ENCODE data around the gene ZNF678.
"Not testable (repeated sequence)": the region's sequence is repeated elsewhere in the genome, so short reads cannot be mapped to it uniquely, and the experiment has no call there.

ZNF678 gene

DNA sequence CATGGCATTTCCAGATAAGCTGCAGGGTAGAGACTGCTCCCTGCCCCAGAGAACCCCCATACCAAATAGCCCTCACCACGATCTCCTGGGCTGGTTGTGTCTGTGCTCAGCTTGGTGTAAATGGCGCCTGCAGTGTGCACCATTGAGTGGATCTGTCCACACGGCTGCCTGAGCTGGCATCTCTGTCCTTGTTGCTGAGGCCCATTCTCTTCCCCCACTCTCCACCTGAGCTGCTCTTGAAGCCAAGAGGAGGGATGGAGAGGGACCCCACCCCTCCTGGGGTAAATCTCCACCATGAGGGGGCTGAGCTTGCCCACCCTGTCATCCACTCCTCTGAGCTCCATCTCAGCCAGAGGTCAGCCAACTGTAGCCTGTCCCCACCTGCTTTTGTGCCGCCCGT is 18.0 kb upstream of the ZNF678 start:
- no peak for DNase-seq
- TF ChIP-seq GATA1 (IDR thresholded peaks at IDR 0.05; ENCODE audit: low read depth, low read length) = no peak
- no peak for TF ChIP-seq POLR2A (IDR thresholded peaks at IDR 0.05; ENCODE audit: low read length)

DNA sequence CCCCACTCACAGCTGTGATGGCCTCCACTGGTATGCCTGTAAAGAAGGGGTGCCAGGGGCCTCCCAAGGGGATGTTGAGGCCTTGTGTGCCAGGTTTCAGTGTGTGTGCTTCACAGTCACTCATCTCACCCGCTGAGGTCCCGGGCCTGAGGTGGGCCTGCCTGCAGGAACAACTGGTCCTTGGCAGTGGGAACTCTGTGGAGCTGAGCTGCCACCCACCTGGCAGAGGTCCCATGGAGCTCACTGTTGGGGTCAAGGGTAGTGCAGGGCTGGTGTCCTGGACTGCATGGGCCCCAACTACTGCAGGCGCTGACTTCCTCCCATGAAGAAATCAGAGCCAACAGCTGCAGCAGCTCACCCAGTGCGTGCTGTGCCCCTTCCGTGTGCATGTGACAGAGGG is 17.3 kb upstream of the ZNF678 start:
- TF ChIP-seq GATA1 (IDR thresholded peaks at IDR 0.05; ENCODE audit: low read depth, low read length) (no peak), POLR2A (IDR thresholded peaks at IDR 0.05; ENCODE audit: low read length) (no peak)
- no peak for DNase-seq

DNA sequence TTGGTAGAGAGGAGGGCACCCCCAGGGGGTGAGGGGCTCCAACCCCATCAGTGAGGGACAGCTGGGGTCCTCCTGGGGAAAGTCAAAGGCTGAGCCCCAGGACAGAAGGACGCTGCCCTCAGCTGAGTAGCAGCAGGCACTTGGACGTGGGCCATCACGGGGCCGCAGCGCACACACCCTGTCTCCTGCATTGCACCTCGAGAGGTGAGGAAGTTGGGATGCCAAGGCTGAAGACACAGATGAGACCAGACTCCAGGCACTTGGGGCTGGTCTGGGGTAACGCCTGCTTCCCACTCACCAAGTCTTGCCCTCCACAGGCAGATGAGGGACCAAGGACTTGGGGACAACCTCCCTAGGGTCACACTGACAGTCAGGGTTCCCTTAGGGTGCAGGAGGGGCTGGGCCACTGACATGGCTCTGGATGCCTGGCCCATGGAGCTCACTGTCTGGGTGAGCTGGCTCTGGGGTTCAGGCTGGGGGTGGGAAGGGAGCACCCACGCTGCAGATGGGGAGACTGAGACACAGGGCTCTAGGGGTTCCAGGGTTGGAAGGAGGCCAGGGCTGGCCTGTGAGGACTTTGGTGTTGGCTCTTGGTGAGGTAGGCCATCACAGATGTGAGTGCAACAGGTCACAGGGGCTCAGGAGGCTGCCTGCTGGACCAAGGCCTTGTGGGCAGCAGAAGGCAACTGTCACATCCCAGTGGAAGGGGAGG is 16.6 kb upstream of the ZNF678 start:
- no peak for TF ChIP-seq GATA1 (IDR thresholded peaks at IDR 0.05; ENCODE audit: low read depth, low read length)
- TF ChIP-seq POLR2A (IDR thresholded peaks at IDR 0.05; ENCODE audit: low read length) = no peak
- DNase-seq = no peak

DNA sequence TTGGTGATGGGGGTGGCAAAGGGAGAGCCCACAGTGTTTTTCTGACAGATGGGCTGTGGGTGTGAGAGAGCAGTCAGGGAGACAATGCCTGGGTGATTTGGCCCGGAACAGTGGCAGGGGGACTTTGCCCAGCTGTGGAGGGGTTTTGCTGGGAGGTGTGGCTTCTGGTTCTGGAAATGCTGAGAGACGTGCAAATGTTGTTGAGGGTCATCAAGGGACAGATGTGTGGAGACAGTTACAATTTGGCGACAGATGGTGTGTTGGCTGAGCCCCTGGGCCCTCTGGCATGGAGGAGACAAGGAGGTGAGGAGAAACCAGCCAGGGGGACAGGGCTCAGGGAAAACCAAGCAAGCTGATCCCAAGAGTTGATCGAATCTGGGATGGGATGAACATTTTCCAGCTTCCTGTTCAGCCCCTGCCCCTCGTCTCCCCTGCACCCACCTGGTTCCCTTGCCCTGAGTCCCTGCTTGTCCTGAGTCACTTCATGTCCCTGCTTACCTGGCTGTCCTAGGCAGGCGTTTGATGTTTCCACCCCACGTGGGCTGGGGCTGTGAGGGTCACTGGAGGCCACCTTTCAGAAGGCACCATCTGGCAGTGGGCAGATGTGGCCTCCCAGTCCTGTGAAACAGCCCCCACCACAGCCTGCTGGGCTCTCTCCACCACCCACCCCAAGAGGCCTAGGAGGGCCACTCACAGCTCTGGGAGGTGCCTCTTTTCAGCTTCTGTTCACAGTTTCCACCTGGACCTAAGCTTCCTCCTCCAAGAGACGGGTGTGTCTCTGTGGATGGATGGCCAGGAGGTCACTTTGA is 15.8 kb upstream of the ZNF678 start:
- no peak for DNase-seq
- TF ChIP-seq POLR2A (IDR thresholded peaks at IDR 0.05; ENCODE audit: low read length) (no peak), GATA1 (IDR thresholded peaks at IDR 0.05; ENCODE audit: low read depth, low read length) (no peak)

DNA sequence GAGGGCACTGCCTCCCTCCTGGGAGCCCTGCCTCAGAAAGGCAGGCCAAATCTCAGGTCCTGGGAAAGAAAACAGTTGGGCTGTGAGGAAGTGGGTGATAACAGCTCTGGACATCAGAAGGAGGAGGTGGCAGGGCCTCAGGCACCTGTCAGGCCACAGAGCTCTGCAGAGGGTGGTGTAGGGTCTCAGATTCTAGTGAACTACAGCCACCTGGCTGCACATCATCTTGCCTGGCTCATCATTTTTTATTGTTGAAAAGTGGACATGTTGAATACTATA is 15.3 kb upstream of the ZNF678 start:
- TF ChIP-seq GATA1 (IDR thresholded peaks at IDR 0.05; ENCODE audit: low read depth, low read length) (no peak), POLR2A (IDR thresholded peaks at IDR 0.05; ENCODE audit: low read length) (no peak)
- no peak for DNase-seq

DNA sequence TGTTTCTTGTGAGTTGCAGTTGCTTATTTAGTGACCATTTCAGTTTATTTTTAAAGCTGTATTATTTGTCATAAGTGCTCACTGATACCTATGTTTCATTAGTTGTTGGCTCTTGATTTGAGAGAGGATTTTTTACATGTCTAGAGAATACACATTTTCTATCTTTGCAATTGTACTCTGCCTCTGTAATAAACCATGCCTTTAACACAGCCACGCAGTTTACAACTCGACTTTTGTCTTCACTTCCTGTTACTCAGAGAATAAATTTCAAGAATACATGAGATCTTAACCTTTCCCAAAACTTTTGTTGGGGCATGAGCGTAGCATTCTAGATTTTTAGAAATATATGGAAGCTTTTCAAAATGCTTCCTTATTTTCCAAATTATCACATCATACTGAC is 14.9 kb upstream of the ZNF678 start:
- DNase-seq = no peak

DNA sequence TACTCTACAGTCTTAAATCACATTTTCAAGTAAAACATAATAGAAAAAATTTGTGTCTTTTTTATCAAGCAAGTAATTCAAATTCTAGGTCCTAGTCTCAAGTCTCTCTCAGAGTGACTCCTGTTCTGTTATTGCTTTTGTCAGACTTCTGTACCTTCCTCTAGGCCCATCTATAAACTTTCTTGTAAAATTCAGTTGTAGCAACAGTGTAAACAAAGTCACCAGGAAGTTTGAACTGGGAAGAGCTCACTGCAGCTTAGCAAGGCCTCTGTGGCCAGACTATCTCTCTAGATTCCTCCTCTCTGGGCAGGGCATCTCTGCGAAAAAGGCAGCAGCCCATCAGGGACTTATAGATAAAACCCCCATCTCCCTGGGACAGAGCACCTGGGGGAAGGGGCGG is 13.5 kb upstream of the ZNF678 start:
- TF ChIP-seq POLR2A (IDR thresholded peaks at IDR 0.05; ENCODE audit: low read length) (no peak), GATA1 (IDR thresholded peaks at IDR 0.05; ENCODE audit: low read depth, low read length) (no peak)

More for the DNA sequence above, 14.9 kb upstream of the ZNF678 start:
- TF ChIP-seq GATA1 (IDR thresholded peaks at IDR 0.05; ENCODE audit: low read depth, low read length) (no peak), POLR2A (IDR thresholded peaks at IDR 0.05; ENCODE audit: low read length) (no peak)

DNA sequence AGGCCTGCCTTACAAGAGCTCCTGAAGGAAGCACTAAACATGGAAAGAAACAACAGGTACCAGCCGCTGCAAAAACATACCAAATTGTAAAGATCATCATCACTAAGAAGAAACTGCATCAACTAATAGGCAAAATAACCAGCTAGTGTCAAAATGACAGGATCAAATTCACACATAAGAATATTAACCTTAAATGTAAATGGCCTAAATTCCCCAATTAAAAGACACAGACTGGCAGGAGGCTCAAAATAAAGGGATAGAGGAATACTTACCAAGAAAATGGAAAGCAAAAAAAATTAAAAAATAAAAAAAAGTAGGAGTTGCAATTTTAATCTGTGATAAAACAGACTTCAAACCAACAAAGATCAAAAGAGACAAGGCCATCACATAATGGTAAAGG is 11.5 kb upstream of the ZNF678 start:
- DNase-seq = not testable (repeated sequence)

More for the DNA sequence above, 13.5 kb upstream of the ZNF678 start:
- no peak for DNase-seq

DNA sequence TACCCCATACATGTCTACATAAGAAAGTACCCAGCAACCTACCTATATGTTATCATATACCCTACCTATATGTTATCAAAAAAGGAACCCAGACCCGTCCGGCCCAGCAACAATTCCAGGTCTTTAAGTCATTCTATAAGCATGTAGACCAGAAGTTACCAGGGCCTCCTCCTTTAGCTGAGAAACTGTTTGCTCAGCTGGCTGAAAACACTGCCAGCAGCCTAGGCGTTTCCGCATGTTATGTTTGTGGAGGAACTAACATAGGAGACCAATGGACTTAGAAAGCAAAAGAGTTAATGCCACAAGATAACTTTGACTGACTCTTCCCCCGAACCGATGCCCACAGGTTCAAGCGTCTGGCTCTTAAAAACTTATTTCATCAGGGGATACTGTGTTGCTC is 7.1 kb upstream of the ZNF678 start:
- no peak for TF ChIP-seq POLR2A (IDR thresholded peaks at IDR 0.05; ENCODE audit: low read length)
- TF ChIP-seq GATA1 (IDR thresholded peaks at IDR 0.05; ENCODE audit: low read depth, low read length) = no peak
- no peak for DNase-seq

DNA sequence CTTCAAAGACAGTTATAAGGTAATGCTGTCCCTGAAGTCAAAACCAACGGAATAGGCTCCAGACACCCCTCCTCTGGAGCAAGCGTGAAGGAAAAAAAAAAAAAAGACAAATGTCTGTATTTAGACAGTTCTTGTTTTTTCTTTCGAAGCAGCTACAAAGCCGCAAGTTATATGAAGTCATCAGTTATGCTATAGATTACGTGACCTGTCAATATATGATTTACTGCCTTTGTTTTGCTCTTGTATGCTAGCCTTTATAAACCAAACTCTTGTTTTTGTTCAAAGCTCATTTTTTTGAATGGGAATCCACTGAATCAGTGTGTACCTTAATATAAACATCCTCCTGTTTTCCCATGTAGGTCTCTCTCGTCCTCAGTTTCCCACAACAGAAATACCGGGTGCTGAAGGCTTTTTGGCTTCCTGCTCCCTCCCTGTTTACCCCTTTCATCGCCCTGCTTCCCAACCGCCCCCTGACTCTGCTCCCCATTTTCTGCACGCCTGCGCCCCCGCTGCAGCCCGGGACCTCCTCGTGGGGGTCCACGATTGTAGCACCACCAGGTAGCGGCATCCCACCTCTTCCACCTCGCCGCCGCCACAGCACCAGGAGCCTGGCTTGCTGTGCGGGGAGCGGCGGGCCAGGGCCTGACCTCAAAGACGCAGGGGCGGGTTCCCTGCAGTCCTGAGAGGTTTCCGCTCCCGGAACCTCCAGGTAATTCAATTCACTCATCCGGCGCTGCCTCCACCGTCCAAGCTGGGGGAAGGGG is 5.2 kb upstream of the ZNF678 start:
- DNase-seq = no peak
- TF ChIP-seq POLR2A (IDR thresholded peaks at IDR 0.05; ENCODE audit: low read length) (no peak), GATA1 (IDR thresholded peaks at IDR 0.05; ENCODE audit: low read depth, low read length) (no peak)

DNA sequence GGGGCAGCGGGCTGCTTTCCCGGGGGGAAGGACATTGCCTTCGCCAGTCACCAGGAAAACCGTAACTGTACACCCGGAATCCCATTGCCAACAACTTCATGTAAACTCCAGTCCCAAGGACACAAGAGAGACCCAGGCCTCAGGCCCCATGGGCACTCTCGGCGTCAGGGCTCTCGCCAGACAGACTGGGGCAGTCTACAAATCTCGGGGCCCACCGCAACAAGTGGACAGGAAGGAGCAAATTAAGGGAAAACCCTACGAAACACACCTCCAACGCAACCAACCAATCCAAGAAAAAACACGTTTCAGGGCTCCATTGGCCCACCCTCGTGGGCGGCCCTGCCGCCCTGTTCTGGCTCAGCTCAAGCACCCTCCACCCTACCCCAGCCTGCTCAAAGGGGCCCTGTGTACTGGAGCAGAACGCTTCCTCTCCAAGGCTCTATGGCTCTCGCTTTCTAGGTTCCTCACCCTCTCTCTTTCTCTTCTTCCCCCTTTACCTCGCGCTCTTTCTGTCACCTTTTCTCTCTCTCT is 4.6 kb upstream of the ZNF678 start:
- DNase-seq = peak; percentile 39 to 48
- TF ChIP-seq GATA1 (IDR thresholded peaks at IDR 0.05; ENCODE audit: low read depth, low read length) (no peak), POLR2A (IDR thresholded peaks at IDR 0.05; ENCODE audit: low read length) (no peak)

DNA sequence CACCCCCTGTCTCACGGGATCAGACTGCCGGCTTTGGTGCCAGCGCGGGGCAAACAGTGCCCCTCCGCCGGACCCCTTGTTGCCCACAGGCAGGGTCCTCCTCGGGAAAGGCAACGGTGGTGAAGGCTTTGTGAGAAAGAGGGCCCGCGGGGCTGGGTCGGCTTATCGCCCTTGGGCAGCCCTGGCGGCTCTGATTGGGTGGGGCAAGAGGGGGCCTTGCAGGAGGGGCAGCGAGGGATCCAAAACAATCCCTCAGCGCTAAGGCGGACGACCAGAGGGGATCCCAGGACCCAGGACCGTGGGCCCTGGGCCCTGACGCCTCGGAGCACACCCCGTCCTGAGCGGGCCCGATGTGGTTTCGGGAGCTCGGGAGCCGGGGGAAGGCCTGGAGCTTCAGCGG is 3.9 kb upstream of the ZNF678 start:
- no peak for TF ChIP-seq GATA1 (IDR thresholded peaks at IDR 0.05; ENCODE audit: low read depth, low read length)
- TF ChIP-seq POLR2A (IDR thresholded peaks at IDR 0.05; ENCODE audit: low read length) = no peak
- DNase-seq = peak; percentile 79 to 87

DNA sequence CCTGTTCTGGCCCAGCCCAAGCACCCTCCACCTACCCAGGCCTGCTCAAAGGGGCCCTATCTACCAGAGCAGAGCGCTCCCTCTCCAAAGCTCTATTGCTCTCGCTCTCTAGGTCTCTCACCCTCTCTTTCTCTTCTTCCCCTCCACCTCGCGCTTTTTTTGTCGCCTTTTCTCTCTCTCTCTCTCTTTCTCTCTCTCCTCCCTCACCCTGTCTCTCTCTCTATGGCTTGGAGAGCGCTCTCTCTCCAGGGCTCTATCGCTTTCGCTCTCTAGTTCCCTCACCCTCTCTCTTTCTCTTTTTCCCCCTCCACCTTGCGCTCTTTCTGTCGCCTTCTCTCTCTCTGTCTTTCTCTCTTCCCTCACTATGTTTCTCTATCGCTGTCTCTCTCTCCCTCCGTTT is 3.4 kb upstream of the ZNF678 start:
- peak; percentile 79 to 86 for DNase-seq
- TF ChIP-seq GATA1 (IDR thresholded peaks at IDR 0.05; ENCODE audit: low read depth, low read length) = no peak
- no peak for TF ChIP-seq POLR2A (IDR thresholded peaks at IDR 0.05; ENCODE audit: low read length)
